DOHH2 (cell line): ENCODE data around the gene NYAP2.

Experiments used
- H3F3A ChIP-seq: fragments of 200-600 bp; sonication (generic), shearing (Covaris generic); 2 replicates; pipeline ENCODE4 v1.6.0; 2016; ENCODE audit warnings: antibody characterized with exemption, mild to moderate bottlenecking; ENCODE audit not compliant: control insufficient read depth, insufficient read depth
- H3K27ac ChIP-seq: fragments of 200-600 bp; sonication (generic); 2 replicates; pipeline ENCODE4 v1.5.1; 2014; ENCODE audit warnings: low read depth, mild to moderate bottlenecking, low read length, moderate library complexity
- H3K27me3 ChIP-seq: fragments of 200-600 bp; sonication (generic); 2 replicates; pipeline ENCODE4 v1.6.1; 2014; ENCODE audit warnings: mild to moderate bottlenecking, low read length, mixed read lengths; ENCODE audit not compliant: control insufficient read depth
- H3K36me3 ChIP-seq: fragments of 200-600 bp; sonication (generic); 2 replicates; pipeline ENCODE4 v1.6.1; 2014; ENCODE audit warnings: mild to moderate bottlenecking, low read length, moderate library complexity, mixed read lengths; ENCODE audit not compliant: control insufficient read depth
- H3K4me1 ChIP-seq: fragments of 200-600 bp; sonication (generic); 2 replicates; pipeline ENCODE4 v1.6.1; 2014; ENCODE audit warnings: mild to moderate bottlenecking, low read length, mixed read lengths; ENCODE audit not compliant: control insufficient read depth
- H3K4me2 ChIP-seq: fragments of 200-600 bp; sonication (generic); 2 replicates; pipeline ENCODE4 v1.6.0; 2014; ENCODE audit warnings: mild to moderate bottlenecking, low read length, moderate library complexity
- H3K4me3 ChIP-seq: fragments of 200-600 bp; sonication (generic); 2 replicates; pipeline ENCODE4 v1.5.1; 2014; ENCODE audit warnings: mild to moderate bottlenecking, low read length, mixed read lengths
- H3K79me2 ChIP-seq: fragments of 200-600 bp; sonication (generic); 2 replicates; pipeline ENCODE4 v1.6.1; 2014; ENCODE audit warnings: mild to moderate bottlenecking, low read length, mixed read lengths; ENCODE audit not compliant: control insufficient read depth
- H3K9me2 ChIP-seq: fragments of 200-600 bp; sonication (generic); replicated peaks from 2 replicates; pipeline ENCODE4 v1.6.1; 2014; ENCODE audit warnings: mild to moderate bottlenecking, low read length, mixed read lengths; ENCODE audit not compliant: control insufficient read depth
- H3K9me3 ChIP-seq: fragments of 200-600 bp; sonication (generic); 2 replicates; pipeline ENCODE4 v1.6.1; 2014; ENCODE audit warnings: antibody characterized with exemption, low read length, mixed read lengths; ENCODE audit not compliant: control insufficient read depth, insufficient read depth
- H4K20me1 ChIP-seq: fragments of 200-600 bp; sonication (generic); 2 replicates; pipeline ENCODE4 v1.6.0; 2014; ENCODE audit warnings: low read depth, mild to moderate bottlenecking, antibody characterized with exemption, low read length, moderate library complexity; ENCODE audit not compliant: control insufficient read depth, insufficient read depth
- EZH2phosphoT487 ChIP-seq: fragments of 200-600 bp; sonication (generic); IDR thresholded peaks from 2 replicates; pipeline ENCODE4 v1.6.1; 2017; ENCODE audit warnings: borderline replicate concordance, mild to moderate bottlenecking, antibody characterized with exemption, low read length, moderate library complexity, mixed read lengths
- TF ChIP-seq, protein P1 (sequence below): fragments of 200-600 bp; sonication (generic); IDR thresholded peaks from one replicate; pipeline ENCODE4 v1.5.1; 2014; ENCODE audit warnings: antibody characterized with exemption, mild to moderate bottlenecking, low read depth, low read length; ENCODE audit not compliant: poor library complexity, severe bottlenecking

NYAP2 gene

DNA sequence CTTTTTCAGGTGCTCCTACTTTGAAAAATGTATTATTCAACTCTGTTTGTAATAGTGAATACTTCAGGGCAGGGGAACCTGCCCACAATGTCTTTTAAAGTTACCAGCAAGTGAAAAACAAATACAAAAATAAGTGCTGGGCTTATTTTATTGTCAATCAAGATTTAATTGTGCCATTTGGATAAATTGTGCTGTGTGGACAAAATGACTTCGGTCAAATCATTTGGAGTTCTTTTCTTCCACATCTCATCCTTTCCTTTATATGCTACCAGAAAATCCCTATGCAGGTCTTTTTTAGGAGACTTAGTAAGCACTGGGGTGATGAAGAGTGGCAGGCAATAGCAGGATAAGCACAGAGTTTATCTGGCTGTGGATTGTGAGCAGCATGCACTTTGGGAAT lies 63.9 kb downstream of the NYAP2 start:
- H3K4me2 ChIP-seq = no peak overlapping the region
- H3K9me3 ChIP-seq = no peaks in the 10 kb centered on the region
- no peak for TF ChIP-seq EZH2phosphoT487
- TF ChIP-seq, protein P1, sequence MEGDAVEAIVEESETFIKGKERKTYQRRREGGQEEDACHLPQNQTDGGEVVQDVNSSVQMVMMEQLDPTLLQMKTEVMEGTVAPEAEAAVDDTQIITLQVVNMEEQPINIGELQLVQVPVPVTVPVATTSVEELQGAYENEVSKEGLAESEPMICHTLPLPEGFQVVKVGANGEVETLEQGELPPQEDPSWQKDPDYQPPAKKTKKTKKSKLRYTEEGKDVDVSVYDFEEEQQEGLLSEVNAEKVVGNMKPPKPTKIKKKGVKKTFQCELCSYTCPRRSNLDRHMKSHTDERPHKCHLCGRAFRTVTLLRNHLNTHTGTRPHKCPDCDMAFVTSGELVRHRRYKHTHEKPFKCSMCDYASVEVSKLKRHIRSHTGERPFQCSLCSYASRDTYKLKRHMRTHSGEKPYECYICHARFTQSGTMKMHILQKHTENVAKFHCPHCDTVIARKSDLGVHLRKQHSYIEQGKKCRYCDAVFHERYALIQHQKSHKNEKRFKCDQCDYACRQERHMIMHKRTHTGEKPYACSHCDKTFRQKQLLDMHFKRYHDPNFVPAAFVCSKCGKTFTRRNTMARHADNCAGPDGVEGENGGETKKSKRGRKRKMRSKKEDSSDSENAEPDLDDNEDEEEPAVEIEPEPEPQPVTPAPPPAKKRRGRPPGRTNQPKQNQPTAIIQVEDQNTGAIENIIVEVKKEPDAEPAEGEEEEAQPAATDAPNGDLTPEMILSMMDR = no peak
- H3K4me3 ChIP-seq = no peak overlapping the region
- H3F3A ChIP-seq = no peaks in the 10 kb centered on the region
- no peaks in the 10 kb centered on the region for H3K79me2 ChIP-seq
- no peak overlapping the region for H3K27ac ChIP-seq
- no peaks in the 10 kb centered on the region for H4K20me1 ChIP-seq
- no peaks in the 10 kb centered on the region for H3K36me3 ChIP-seq
- no peaks in the 10 kb centered on the region for H3K9me2 ChIP-seq
- no peaks in the 10 kb centered on the region for H3K4me1 ChIP-seq
- no peaks in the 10 kb centered on the region for H3K27me3 ChIP-seq

DNA sequence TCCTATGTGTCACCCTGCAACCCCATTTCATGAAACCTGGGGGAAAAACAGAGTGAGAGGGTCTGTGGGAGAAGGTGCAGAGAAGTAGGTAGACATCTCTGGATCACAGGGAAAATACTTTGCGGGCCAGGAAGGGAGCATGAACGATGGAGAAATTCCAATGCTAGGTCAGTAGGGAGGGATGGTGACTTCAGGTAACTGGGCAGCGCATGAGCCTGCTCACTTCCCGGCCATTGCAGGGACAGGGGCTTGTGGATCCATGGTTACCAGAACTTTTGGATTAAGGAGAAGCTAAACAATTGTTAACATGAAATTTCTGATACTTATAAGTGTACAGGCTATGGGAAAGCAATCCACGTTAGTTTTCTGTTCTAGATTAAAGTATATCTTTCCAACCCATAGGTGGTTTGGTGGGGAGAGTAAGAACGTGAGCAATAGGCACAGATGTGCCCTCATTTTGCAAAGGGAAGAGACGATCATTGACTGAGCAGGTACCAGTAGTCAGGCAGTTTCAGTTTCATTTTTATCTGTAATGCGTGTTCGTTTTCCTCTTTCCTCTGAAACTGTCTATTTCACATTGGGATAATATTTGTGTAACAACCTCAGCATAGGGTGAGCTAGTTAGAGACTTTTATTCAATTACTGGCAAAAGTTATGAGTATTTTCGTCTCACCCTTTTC lies 65.0 kb downstream of the NYAP2 start:
- no peaks in the 10 kb centered on the region for H3K4me1 ChIP-seq
- no peaks in the 10 kb centered on the region for H3K9me3 ChIP-seq
- no peaks in the 10 kb centered on the region for H3K27me3 ChIP-seq
- no peaks in the 10 kb centered on the region for H3K36me3 ChIP-seq
- H3K4me3 ChIP-seq = peak overlapping the region; percentile 11; the same call in 1 of the 2 replicates
- no peak overlapping the region for H3K27ac ChIP-seq
- peak overlapping the region; percentile 42 for H3K4me2 ChIP-seq
- TF ChIP-seq, protein P1 = no peak
- TF ChIP-seq EZH2phosphoT487 = no peak
- no peaks in the 10 kb centered on the region for H3K79me2 ChIP-seq
- no peaks in the 10 kb centered on the region for H4K20me1 ChIP-seq
- H3K9me2 ChIP-seq = no peaks in the 10 kb centered on the region
- no peaks in the 10 kb centered on the region for H3F3A ChIP-seq

DNA sequence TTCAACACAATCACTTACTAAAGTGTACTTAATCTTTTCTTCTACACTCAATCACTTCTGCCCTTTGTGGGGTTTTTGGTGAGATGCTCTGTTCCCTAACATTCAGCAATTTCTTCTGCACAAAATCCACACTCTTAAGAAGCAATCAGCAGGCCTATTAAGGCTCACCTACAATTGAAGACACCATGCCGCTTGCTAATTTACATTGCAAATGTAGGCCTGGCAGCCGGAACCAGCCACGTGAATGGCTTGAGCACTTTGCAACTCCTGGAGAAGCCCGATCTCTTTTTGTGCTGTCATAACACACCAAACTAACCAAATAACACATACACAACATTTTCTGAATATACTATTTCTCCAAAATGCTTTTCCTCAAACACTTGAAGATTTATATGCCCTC lies 66.3 kb downstream of the NYAP2 start:
- Histone ChIP-seq H3K27me3 (no peaks in the 10 kb centered on the region), H3K4me3 (no peak overlapping the region), H3K4me2 (no peak overlapping the region), H3K4me1 (no peaks in the 10 kb centered on the region), H4K20me1 (no peaks in the 10 kb centered on the region), H3F3A (no peaks in the 10 kb centered on the region), H3K36me3 (no peaks in the 10 kb centered on the region), H3K79me2 (no peaks in the 10 kb centered on the region), H3K27ac (no peak overlapping the region), H3K9me2 (no peaks in the 10 kb centered on the region), H3K9me3 (no peaks in the 10 kb centered on the region)
- TF ChIP-seq EZH2phosphoT487 = no peak
- TF ChIP-seq, protein P1 = no peak
